DOHH2 (cell line): ENCODE results near the gene VPS37D.

Experiments used
- H3F3A ChIP-seq: fragments of 200-600 bp; sonication (generic), shearing (Covaris generic); 2 replicates; pipeline ENCODE4 v1.6.0; 2016; ENCODE audit warnings: antibody characterized with exemption, mild to moderate bottlenecking; ENCODE audit not compliant: control insufficient read depth, insufficient read depth
- H3K27ac ChIP-seq: fragments of 200-600 bp; sonication (generic); 2 replicates; pipeline ENCODE4 v1.5.1; 2014; ENCODE audit warnings: low read depth, mild to moderate bottlenecking, low read length, moderate library complexity
- H3K27me3 ChIP-seq: fragments of 200-600 bp; sonication (generic); 2 replicates; pipeline ENCODE4 v1.6.1; 2014; ENCODE audit warnings: mild to moderate bottlenecking, low read length, mixed read lengths; ENCODE audit not compliant: control insufficient read depth
- H3K36me3 ChIP-seq: fragments of 200-600 bp; sonication (generic); 2 replicates; pipeline ENCODE4 v1.6.1; 2014; ENCODE audit warnings: mild to moderate bottlenecking, low read length, moderate library complexity, mixed read lengths; ENCODE audit not compliant: control insufficient read depth
- H3K4me1 ChIP-seq: fragments of 200-600 bp; sonication (generic); 2 replicates; pipeline ENCODE4 v1.6.1; 2014; ENCODE audit warnings: mild to moderate bottlenecking, low read length, mixed read lengths; ENCODE audit not compliant: control insufficient read depth
- H3K4me2 ChIP-seq: fragments of 200-600 bp; sonication (generic); 2 replicates; pipeline ENCODE4 v1.6.0; 2014; ENCODE audit warnings: mild to moderate bottlenecking, low read length, moderate library complexity
- H3K4me3 ChIP-seq: fragments of 200-600 bp; sonication (generic); 2 replicates; pipeline ENCODE4 v1.5.1; 2014; ENCODE audit warnings: mild to moderate bottlenecking, low read length, mixed read lengths
- H3K79me2 ChIP-seq: fragments of 200-600 bp; sonication (generic); 2 replicates; pipeline ENCODE4 v1.6.1; 2014; ENCODE audit warnings: mild to moderate bottlenecking, low read length, mixed read lengths; ENCODE audit not compliant: control insufficient read depth
- H3K9me2 ChIP-seq: fragments of 200-600 bp; sonication (generic); replicated peaks from 2 replicates; pipeline ENCODE4 v1.6.1; 2014; ENCODE audit warnings: mild to moderate bottlenecking, low read length, mixed read lengths; ENCODE audit not compliant: control insufficient read depth
- H3K9me3 ChIP-seq: fragments of 200-600 bp; sonication (generic); 2 replicates; pipeline ENCODE4 v1.6.1; 2014; ENCODE audit warnings: antibody characterized with exemption, low read length, mixed read lengths; ENCODE audit not compliant: control insufficient read depth, insufficient read depth
- H4K20me1 ChIP-seq: fragments of 200-600 bp; sonication (generic); 2 replicates; pipeline ENCODE4 v1.6.0; 2014; ENCODE audit warnings: low read depth, mild to moderate bottlenecking, antibody characterized with exemption, low read length, moderate library complexity; ENCODE audit not compliant: control insufficient read depth, insufficient read depth
- CTCF ChIP-seq: fragments of 200-600 bp; sonication (generic); IDR thresholded peaks from one replicate; pipeline ENCODE4 v1.5.1; 2014; ENCODE audit warnings: antibody characterized with exemption, mild to moderate bottlenecking, low read depth, low read length; ENCODE audit not compliant: poor library complexity, severe bottlenecking
- EZH2phosphoT487 ChIP-seq: fragments of 200-600 bp; sonication (generic); IDR thresholded peaks from 2 replicates; pipeline ENCODE4 v1.6.1; 2017; ENCODE audit warnings: borderline replicate concordance, mild to moderate bottlenecking, antibody characterized with exemption, low read length, moderate library complexity, mixed read lengths

VPS37D gene

GRCh38 chr7:73716318-73716890 is 48.8 kb downstream of the VPS37D start:
- H3K9me2 ChIP-seq = no peaks in the 10 kb centered on the region
- H3K4me2 ChIP-seq = no peak overlapping the region
- H3K27me3 ChIP-seq = peaks cover 28% of the 10 kb centered on the region
- no peaks in the 10 kb centered on the region for H3F3A ChIP-seq
- H3K36me3 ChIP-seq = no peaks in the 10 kb centered on the region
- no peaks in the 10 kb centered on the region for H3K9me3 ChIP-seq
- no peak overlapping the region for H3K27ac ChIP-seq
- H4K20me1 ChIP-seq = peaks cover 26% of the 10 kb centered on the region; the same call in 1 of the 2 replicates
- peaks cover 32% of the 10 kb centered on the region for H3K4me1 ChIP-seq
- H3K4me3 ChIP-seq = no peak overlapping the region
- H3K79me2 ChIP-seq = peaks cover 13% of the 10 kb centered on the region
- TF ChIP-seq EZH2phosphoT487 (no peak), CTCF (no peak)

- TF ChIP-seq CTCF (no peak), EZH2phosphoT487 (no peak)
- H3K36me3 ChIP-seq = no peaks in the 10 kb centered on the region
Observed at GRCh38 chr7:73717025-73717807, 49.6 kb downstream of the VPS37D start.

GRCh38 chr7:73717991-73718405 is 50.4 kb downstream of the VPS37D start:
- no peak overlapping the region for H3K27ac ChIP-seq
- no peaks in the 10 kb centered on the region for H3F3A ChIP-seq
- H3K4me3 ChIP-seq = peak overlapping the region; percentile 96
- H3K9me2 ChIP-seq = no peaks in the 10 kb centered on the region
- H3K27me3 ChIP-seq = peaks cover 38% of the 10 kb centered on the region
- H3K79me2 ChIP-seq = peaks cover 13% of the 10 kb centered on the region
- H3K36me3 ChIP-seq = no peaks in the 10 kb centered on the region
- peaks cover 32% of the 10 kb centered on the region for H3K4me1 ChIP-seq
- peaks cover 22% of the 10 kb centered on the region; the same call in 1 of the 2 replicates for H4K20me1 ChIP-seq
- peak overlapping the region; percentile 99 for H3K4me2 ChIP-seq
- TF ChIP-seq CTCF (no peak), EZH2phosphoT487 (no peak; the same call in 1 of the 2 replicates)
- H3K9me3 ChIP-seq = no peaks in the 10 kb centered on the region

More at GRCh38 chr7:73717025-73717807, 49.6 kb downstream of the VPS37D start:
- H3K4me2 ChIP-seq = no peak overlapping the region
- no peak overlapping the region for H3K4me3 ChIP-seq
- no peak overlapping the region for H3K27ac ChIP-seq
- no peaks in the 10 kb centered on the region for H3K9me2 ChIP-seq
- H3K9me3 ChIP-seq = no peaks in the 10 kb centered on the region
- H3K27me3 ChIP-seq = peaks cover 34% of the 10 kb centered on the region
- peaks cover 26% of the 10 kb centered on the region; the same call in 1 of the 2 replicates for H4K20me1 ChIP-seq
- H3K79me2 ChIP-seq = peaks cover 13% of the 10 kb centered on the region
- H3F3A ChIP-seq = no peaks in the 10 kb centered on the region
- H3K4me1 ChIP-seq = peaks cover 32% of the 10 kb centered on the region
